ENCODE results near the gene ALLC. TPM values are rescaled to one million over a fixed set of nuclear protein-coding genes. Genes with fewer than 3 reads are reported as not detected.

Gene ALLC
- total and polyA plus RNA-seq, 2 donors (not counting 1 experiment from before 2014, with no cell fraction given) = not detected

DNA sequence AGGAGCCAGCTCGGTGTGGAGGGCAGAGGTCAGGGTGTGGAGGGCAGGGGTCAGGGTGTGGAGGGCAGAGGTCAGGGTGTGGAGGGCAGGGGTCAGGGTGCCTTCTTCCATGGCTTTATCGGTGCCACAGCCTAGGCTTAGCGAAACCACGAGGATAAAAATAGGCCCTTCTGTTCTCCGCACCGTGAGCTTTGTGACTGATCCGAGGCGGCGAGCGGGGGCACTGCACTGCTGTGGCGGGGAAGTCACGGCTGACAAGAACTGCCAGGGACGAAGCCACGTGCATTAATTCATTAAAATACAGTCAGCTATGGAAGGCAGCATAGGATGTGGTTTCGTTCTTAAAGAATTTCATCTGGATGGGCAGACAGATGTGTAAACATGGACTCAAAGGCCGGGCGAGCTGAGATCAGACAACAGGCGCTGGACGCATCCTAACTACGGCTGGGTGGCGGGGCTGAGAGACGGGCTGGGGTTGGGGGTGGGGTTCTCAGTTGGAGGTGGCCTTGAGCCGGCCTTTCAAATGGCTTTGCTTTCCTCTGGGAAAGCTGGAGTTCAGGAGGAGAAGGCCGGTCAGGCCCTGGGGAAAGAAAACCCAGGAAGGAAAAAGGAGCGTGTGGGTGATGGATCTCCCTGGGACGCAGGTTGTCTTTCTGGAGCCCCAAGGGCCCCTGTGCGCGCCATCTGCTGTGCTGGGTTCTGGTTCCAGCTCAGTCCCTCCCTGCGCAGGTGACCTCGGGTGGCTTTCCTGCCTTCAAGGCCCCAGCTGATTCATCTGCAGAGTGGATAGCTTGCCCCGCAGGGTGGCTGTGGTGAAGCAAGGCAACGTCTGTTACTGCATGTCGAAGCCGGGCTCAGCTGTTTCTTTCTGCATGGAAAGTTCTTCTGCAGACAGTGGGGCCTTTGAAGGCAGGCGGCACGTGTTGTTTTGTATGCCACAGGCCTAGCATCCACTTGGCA, 958 bp upstream of the ALLC start:
- WGBS (ENCODE audit: insufficient coverage) = 68% methylated on average over 36 of the region's 36 CpGs
- H3K4me1 ChIP-seq (ENCODE audit: control insufficient read depth in 2 of 2, insufficient read depth in 2 of 2, low read length in 2 of 2) = peaks cover 2 to 3% of the 10 kb centered on the region in 2 donors

More for the DNA sequence above, 958 bp upstream of the ALLC start:
- ATAC-seq (ENCODE audit: low read depth) = no peak
- ChIA-PET POLR2A (no interaction called here), CTCF (interaction anchor here (2.1 kb wide), 1 partner anchor 233 kb away, joined by 10 read pairs; no protein-coding TSS in a partner anchor)
- intact Hi-C loops (cut with micrococcal nuclease) = loop anchor here (10.0 kb wide), 1 partner anchor 1772 kb away; no protein-coding TSS in a partner anchor
- Mint-ChIP-seq H3K4me1 (peaks cover 17% of the 10 kb centered on the region), H3K4me3 (no peak overlapping the region), H3K9me3 (ENCODE audit: insufficient read depth) (peaks cover 2% of the 10 kb centered on the region), H3K27ac (no peak overlapping the region), H3K27me3 (no peaks in the 10 kb centered on the region)
- peak overlapping the region; percentile 5 for H2AFZ ChIP-seq (ENCODE audit: insufficient read depth, low read depth, low read length, poor library complexity, severe bottlenecking)
- no peak overlapping the region for H3K27ac ChIP-seq (ENCODE audit: low read length in 2 of 2)
- H4K20me1 ChIP-seq (ENCODE audit: control insufficient read depth, insufficient read depth, low read length, poor library complexity, severe bottlenecking) = no peaks in the 10 kb centered on the region
- no peak for DNase-seq
- no peaks in the 10 kb centered on the region for H3K9me3 ChIP-seq (ENCODE audit: control extremely low read depth in 1 of 3, control insufficient read depth in 2 of 3, insufficient read depth in 1 of 3, low read length in 2 of 3)
- H3K4me3 ChIP-seq (ENCODE audit: control extremely low read depth in 1 of 5, extremely low read depth in 1 of 5, insufficient read depth in 1 of 5, low read depth in 2 of 5, low read length in 4 of 5) = no peak overlapping the region
- H3K27me3 ChIP-seq (replicated peaks in 1 of 4; ENCODE audit: control extremely low read depth in 1 of 4, control insufficient read depth in 3 of 4, insufficient read depth in 4 of 4, low read length in 3 of 4) = peaks cover 0 to 5% (median under 1%) of the 10 kb centered on the region in 4 experiments
- H3K36me3 ChIP-seq (replicated peaks in 1 of 2; ENCODE audit: control extremely low read depth in 1 of 2, control insufficient read depth in 1 of 2, extremely low read depth in 1 of 2, insufficient read depth in 2 of 2, low read length in 1 of 2) = no peaks in the 10 kb centered on the region
- H3K4me2 ChIP-seq (replicated peaks; ENCODE audit: low read depth, low read length, poor library complexity, severe bottlenecking) = no peak overlapping the region
- no peaks in the 10 kb centered on the region for H3K79me2 ChIP-seq (ENCODE audit: control insufficient read depth, insufficient read depth, low read length)
- TF ChIP-seq, protein P1, sequence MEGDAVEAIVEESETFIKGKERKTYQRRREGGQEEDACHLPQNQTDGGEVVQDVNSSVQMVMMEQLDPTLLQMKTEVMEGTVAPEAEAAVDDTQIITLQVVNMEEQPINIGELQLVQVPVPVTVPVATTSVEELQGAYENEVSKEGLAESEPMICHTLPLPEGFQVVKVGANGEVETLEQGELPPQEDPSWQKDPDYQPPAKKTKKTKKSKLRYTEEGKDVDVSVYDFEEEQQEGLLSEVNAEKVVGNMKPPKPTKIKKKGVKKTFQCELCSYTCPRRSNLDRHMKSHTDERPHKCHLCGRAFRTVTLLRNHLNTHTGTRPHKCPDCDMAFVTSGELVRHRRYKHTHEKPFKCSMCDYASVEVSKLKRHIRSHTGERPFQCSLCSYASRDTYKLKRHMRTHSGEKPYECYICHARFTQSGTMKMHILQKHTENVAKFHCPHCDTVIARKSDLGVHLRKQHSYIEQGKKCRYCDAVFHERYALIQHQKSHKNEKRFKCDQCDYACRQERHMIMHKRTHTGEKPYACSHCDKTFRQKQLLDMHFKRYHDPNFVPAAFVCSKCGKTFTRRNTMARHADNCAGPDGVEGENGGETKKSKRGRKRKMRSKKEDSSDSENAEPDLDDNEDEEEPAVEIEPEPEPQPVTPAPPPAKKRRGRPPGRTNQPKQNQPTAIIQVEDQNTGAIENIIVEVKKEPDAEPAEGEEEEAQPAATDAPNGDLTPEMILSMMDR (IDR thresholded peaks at IDR 0.05) = no peak
- no peak for TF ChIP-seq EZH2 (IDR thresholded peaks at IDR 0.05; ENCODE audit: borderline replicate concordance, insufficient read depth, low read depth, low read length, poor library complexity, severe bottlenecking)
- H3K9ac ChIP-seq (ENCODE audit: low read length) = no peak overlapping the region
